Raji (cell line): ENCODE results near the gene AFF2.

Source experiments
- POLR2A ChIP-seq: IDR thresholded peaks from 2 replicates; pipeline ENCODE4 v1.6.1; 2011; ENCODE audit warnings: low read depth, low read length, control low read depth; ENCODE audit not compliant: insufficient read depth

The AFF2 gene

DNA sequence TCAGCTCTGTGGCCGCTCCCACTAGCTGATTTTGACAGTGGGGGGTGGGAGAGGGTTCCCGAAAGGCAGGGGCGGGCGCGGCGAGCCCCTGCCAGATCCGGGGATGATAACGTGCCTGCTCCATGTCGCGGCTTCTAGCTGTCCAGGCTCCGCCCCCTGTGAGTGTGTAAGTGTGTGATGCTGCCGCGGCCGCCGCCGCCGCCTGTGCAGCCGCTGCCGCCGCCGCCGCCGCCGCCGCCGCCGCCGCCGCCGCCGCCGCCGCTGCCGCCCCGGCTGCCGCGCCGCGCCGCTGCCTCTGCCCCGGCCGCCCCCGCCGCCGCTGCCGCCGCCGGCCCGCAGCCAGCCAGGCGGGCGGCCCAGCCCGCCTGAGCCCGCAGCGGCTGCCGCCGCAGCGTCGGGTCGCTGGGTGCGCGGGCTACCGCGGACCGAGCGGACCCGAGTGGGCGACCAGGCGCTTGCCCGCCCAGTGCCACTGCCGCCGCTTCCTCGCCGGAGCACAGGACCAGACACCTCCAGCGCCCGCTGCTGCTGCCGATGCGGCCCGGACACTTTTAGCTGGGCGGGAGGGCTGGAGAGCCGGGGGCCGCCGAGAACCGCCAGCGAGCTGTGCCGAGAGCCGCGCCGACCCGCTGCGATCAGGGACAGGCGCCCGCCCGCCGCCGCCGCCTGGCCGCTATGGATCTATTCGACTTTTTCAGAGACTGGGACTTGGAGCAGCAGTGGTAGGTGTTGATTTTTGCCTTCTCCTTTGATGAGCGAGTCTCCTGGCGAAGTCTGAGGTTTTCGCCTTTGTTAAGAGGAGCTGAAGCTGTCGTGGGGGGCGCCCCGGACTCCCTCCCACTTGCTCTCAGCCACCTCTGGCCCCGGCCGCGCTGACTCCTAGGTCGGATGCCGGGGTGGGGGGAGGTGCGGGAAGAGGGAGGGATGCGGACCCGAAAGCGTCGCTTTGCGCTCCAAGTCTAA, at the start of gene AFF2:
Gene AFF2, plus strand, starts transcription at position 195 of the 963 bp plus-strand sequence. Its CDS starts 481 bp downstream, at position 676.
- TF ChIP-seq POLR2A: no peak

GRCh38 chrX:148457279-148457678, 43.1 kb upstream of the AFF2 start:
- no peak for TF ChIP-seq POLR2A

GRCh38 chrX:148459343-148459742, 41.1 kb upstream of the AFF2 start:
- TF ChIP-seq POLR2A: no peak

DNA sequence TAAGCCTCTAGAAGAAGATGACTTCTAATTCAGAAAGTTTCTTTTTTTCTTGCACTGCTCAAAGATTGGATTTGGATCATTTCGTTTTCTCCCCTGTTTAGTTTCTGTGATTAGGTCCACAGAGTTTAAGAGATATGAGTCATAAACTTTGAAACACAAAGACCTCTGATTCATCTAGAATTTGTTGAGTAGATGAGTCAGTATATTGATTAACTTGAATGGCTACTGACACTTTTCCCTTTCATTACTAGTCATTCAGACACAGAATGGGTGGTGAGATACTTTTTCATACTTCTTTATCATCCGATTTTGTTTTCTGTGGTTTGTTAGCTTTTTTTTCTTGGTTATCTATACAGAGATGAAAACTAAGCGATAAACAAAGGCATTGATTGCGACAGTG, 34.1 kb upstream of the AFF2 start:
- TF ChIP-seq POLR2A: no peak

GRCh38 chrX:148470324-148470723, 30.1 kb upstream of the AFF2 start:
- TF ChIP-seq POLR2A: no peak

GRCh38 chrX:148474030-148474429, 26.4 kb upstream of the AFF2 start:
- TF ChIP-seq POLR2A: no peak

DNA sequence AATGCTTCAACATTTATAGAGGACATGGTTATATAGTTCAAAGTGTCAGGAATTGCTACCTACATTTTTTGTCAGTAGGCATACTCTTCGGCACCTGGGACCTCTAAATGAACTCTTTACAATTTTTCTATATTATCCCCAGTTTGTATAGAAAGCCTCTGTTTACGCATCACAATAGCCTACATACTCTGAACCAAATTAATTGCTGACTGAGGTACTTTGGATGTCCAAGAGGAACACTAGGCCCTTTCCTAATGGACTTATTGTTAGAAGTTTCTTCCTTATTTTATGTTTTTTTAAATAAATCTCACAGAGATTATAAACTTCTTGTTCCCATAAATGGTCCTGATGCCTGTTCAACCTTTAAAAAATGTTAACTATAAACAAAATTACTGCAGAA, 8.4 kb upstream of the AFF2 start:
- TF ChIP-seq POLR2A: no peak

DNA sequence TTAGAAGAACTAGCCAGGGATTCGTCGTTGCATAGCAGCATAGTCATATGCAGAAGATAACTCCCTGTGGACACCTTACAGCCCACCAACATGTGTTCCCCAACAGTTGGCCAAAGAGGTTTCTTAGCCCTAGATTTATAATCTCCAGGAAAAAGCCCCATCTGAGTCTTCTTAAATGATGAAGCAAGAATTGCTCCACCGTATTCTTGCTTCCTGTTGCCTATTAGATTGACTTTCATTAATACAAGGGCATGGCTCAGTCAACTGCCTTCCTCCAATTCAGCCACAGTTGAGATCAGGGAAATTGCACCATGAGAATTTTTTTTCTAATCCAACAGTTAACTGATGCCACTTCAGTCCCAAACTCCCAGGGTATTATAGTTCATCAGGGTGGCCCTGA, 5.2 kb upstream of the AFF2 start:
- no peak for TF ChIP-seq POLR2A

DNA sequence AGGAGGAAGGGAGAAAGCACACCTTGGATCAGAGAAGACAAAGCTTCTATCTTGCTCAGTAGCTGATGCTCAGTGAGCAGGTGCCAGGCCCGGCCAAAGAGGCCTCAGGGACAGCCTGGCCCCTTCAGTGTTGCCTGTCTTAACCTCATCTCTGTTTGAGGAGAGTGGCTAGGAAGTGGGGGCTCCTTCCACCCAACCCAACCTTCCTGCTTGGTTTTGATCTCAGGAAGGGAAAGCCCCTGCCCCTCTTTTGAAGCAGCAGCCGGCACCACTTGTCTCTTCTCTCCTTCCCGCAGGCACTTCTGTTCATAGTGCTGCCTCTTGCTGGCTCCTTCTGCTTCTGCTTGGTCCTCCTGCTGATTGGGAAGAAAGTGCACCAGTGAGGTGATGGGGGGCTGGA, 2.4 kb upstream of the AFF2 start:
- TF ChIP-seq POLR2A: no peak

GRCh38 chrX:148499638-148500422, 587 bp upstream of the AFF2 start:
- TF ChIP-seq POLR2A: no peak

DNA sequence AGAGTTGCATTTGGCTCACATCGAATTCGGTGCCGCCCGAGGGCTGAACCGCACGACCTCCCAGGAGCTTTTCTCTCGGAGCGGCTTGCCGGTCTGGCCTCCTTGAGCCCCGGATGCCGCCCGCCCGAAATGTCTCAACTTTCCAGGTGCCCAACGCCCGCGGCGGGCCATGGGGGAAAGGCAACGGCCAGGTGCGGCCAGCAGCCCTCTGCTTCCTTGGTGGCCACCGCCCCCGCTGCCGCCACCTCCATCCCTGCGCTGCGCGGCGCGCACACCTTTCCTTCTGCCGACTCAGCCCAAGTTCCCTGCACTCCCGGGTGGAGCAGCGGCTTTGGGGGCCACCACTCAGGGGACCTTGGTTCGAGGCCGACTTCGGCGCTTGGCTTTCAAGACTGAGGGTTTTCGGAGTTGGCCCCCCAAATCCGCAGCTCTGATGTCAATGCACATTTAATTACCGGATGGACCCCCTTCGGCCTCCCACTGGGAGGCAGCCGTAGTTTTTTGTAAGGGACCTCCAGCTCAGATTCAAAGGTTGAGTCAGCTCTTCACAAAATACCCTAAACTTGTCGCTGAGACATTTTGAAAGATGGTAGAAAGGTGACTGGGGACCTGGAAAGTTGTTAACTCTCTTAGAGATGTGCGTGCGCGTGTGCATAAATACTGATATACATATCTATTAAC, 1.1 kb downstream of the AFF2 start:
- TF ChIP-seq POLR2A: no peak

GRCh38 chrX:148504506-148504905, 4.1 kb downstream of the AFF2 start:
- no peak for TF ChIP-seq POLR2A

DNA sequence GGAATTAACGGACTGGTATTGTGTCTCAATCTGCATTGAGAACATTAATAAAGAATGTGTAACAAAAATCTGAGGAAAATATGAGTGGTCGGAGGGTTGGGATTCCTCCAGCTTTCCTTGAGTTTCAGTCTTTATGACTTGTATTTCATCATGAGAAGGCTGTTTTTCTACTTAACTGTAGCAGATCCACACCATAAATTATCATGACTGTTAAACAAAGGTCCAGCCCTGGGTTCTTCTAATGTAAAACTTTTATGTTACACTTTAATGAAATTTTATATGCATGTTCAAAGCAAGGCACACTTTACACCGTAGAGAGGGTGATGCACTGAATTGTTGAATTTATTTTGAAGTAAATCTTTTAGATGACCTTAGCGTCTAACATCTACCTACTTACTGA, 7.0 kb downstream of the AFF2 start:
- no peak for TF ChIP-seq POLR2A

DNA sequence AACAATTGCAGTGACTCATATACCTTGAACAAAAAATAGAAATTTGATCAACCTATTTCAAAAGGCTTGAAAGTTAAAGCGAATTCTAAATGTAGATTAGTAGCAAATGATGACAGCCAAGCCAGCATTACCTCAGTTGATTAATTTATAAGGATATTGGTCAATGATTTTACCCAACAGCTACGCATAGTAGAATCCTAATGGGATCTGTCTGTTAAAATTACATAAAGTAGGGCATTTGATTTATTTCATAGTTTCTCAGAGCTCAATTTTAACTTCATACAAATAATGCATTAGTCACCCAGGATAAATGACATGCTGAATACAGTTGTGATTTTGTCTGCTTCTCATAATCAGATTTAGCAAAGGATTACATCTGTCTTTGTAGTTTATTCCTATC, 12.0 kb downstream of the AFF2 start:
- TF ChIP-seq POLR2A: no peak

- no peak for TF ChIP-seq POLR2A
Observed at GRCh38 chrX:148513661-148514060, 13.2 kb downstream of the AFF2 start.
